Spleen (tissue), 7 donors: ENCODE measurements around the gene RANBP3L.

Experiments
- POLR2A ChIP-seq, 3 donors: fragments of 450-650 bp; IDR thresholded peaks; one replicate each; pipeline ENCODE4 v1.5.1; 2017; ENCODE audit warnings: antibody characterized with exemption in 3 of 3, mild to moderate bottlenecking in 1 of 3
- POLR2AphosphoS5 ChIP-seq, 3 donors: sonication (generic); formaldehyde crosslinking; IDR thresholded peaks; one replicate each; pipeline ENCODE4 v1.5.1; 2017; ENCODE audit warnings: antibody characterized with exemption in 3 of 3
- TF ChIP-seq, protein P1 (sequence below), 11 experiments: fragments of 200-600 bp in 7 of 11; fragments of 450-650 bp in 4 of 11; sonication (generic) in 4 of 11; IDR thresholded peaks in 8 of 11; conservative IDR thresholded peaks in 3 of 11; 1 replicate in 7 of 11; 2 replicates in 4 of 11; pipeline versions ENCODE4 v1.4.0 to v1.8.0; 2016 to 2021; ENCODE audit warnings: antibody characterized with exemption in 11 of 11, inconsistent platforms in 4 of 11, mild to moderate bottlenecking in 1 of 11
- donor health status: DM: no; HTN: no; CAD: no; lungs with moderate emphysema.
- donor health status: DM: no; HTN: no; CAD: no.
- donor health status: DM: no; HTN: no; CAD: no.

DNA sequence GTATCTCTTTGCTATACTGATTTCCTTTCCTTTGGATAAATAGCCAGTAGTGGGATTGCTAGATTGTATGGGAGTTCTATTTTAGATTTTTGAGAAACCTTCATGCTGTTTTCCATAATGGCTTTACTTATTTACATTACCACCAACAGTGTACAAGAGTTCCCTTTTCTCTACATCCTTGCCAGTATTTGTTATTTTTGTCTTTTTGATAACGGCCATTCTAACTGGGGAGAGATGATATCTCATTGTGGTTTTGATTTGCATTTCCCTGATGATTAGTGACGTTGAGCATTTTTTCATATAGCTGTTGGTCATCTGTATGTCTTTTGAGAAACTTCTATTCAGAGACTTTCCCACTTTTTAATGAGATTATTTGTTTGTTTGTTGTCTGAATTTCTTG is 85.8 kb downstream of the RANBP3L start:
- TF ChIP-seq POLR2AphosphoS5 (IDR thresholded peaks at IDR 0.05) (no peak), POLR2A (IDR thresholded peaks at IDR 0.05) (no peak)
- TF ChIP-seq, protein P1, sequence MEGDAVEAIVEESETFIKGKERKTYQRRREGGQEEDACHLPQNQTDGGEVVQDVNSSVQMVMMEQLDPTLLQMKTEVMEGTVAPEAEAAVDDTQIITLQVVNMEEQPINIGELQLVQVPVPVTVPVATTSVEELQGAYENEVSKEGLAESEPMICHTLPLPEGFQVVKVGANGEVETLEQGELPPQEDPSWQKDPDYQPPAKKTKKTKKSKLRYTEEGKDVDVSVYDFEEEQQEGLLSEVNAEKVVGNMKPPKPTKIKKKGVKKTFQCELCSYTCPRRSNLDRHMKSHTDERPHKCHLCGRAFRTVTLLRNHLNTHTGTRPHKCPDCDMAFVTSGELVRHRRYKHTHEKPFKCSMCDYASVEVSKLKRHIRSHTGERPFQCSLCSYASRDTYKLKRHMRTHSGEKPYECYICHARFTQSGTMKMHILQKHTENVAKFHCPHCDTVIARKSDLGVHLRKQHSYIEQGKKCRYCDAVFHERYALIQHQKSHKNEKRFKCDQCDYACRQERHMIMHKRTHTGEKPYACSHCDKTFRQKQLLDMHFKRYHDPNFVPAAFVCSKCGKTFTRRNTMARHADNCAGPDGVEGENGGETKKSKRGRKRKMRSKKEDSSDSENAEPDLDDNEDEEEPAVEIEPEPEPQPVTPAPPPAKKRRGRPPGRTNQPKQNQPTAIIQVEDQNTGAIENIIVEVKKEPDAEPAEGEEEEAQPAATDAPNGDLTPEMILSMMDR (IDR thresholded peaks at IDR 0.05 in 8 of 11, conservative IDR thresholded peaks at IDR 0.05 in 3 of 11) = no peak
